Panc1 (cell line): ENCODE data around the gene TOMM5.

ENCODE experiments used
- TCF7L2 ChIP-seq: IDR thresholded peaks from 2 replicates; pipeline ENCODE4 v1.6.1; 2011; ENCODE audit warnings: mild to moderate bottlenecking, low read depth, low read length, inconsistent platforms
- TF ChIP-seq, protein P1 (sequence below): fragments of 450-650 bp; IDR thresholded peaks from 2 replicates; pipeline ENCODE4 v1.5.1; 2017; ENCODE audit warnings: mild to moderate bottlenecking

DNA sequence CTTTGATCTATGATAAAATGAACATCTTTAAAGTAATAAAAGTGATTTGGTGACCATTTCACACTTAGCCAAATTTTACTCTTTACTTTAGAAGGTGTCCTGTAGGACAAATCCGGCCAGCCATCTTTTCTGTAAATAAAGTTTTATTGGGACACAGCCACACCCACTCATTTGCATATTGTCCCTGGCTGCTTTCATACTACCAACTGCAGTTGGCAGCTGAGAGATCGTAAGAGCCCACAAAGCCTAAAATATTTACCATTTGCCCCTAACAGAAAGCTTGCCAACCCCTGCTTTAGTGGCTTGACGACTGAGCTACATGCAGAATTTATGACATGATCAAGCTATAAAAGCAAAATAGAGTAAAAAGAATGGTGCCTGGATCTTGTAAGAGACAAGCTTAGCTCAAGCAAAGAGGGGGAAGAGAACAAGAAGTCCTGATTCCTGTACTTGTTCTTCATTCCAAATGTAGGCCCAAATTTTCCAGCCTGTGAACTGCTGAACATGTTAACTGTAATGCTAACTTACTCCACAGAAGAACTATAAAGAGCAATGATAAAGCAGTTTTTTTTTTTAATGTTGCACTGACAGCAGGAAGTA lies 8.8 kb downstream of the TOMM5 start:
- TF ChIP-seq TCF7L2: no peak
- TF ChIP-seq, protein P1, sequence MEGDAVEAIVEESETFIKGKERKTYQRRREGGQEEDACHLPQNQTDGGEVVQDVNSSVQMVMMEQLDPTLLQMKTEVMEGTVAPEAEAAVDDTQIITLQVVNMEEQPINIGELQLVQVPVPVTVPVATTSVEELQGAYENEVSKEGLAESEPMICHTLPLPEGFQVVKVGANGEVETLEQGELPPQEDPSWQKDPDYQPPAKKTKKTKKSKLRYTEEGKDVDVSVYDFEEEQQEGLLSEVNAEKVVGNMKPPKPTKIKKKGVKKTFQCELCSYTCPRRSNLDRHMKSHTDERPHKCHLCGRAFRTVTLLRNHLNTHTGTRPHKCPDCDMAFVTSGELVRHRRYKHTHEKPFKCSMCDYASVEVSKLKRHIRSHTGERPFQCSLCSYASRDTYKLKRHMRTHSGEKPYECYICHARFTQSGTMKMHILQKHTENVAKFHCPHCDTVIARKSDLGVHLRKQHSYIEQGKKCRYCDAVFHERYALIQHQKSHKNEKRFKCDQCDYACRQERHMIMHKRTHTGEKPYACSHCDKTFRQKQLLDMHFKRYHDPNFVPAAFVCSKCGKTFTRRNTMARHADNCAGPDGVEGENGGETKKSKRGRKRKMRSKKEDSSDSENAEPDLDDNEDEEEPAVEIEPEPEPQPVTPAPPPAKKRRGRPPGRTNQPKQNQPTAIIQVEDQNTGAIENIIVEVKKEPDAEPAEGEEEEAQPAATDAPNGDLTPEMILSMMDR: no peak
